Stimulated activated CD4-positive, alpha-beta T cell treated with anti-CD3 and anti-CD28 coated beads, Interleukin-2, amount 100 ng/mL, for 4 hours (primary cell): ENCODE results near the gene ARFGEF2.
A peak's percentile ranks its signal among the peaks of the same experiment; 100 is the strongest.
"Not testable (repeated sequence)": the region's sequence is repeated elsewhere in the genome, so short reads cannot be mapped to it uniquely, and the experiment has no call there.

Experiments used
- DNase-seq: peaks from one replicate; pipeline ENCODE4 v3.0.0-alpha.2; 2020; ENCODE audit warnings: low read depth

ARFGEF2 gene

GRCh38 chr20:48921168-48921882 lies at the start of gene ARFGEF2:
TSS of gene ARFGEF2 (plus strand) at chr20:48921711. CDS start at chr20:48921890, 179 bp downstream.
- DNase-seq: peak; percentile 91

- no peak for DNase-seq
Observed at GRCh38 chr20:48875233-48875913, 46.1 kb upstream of the ARFGEF2 start.

GRCh38 chr20:48875914-48876240 lies 45.6 kb upstream of the ARFGEF2 start:
- DNase-seq: no peak

GRCh38 chr20:48877304-48877703 lies 44.2 kb upstream of the ARFGEF2 start:
- DNase-seq: no peak

- no peak for DNase-seq
Observed at GRCh38 chr20:48878534-48879248, 42.8 kb upstream of the ARFGEF2 start.

GRCh38 chr20:48879612-48880245 lies 41.8 kb upstream of the ARFGEF2 start:
- DNase-seq: no peak

GRCh38 chr20:48880331-48880730 lies 41.2 kb upstream of the ARFGEF2 start:
- no peak for DNase-seq

GRCh38 chr20:48880981-48881657 lies 40.4 kb upstream of the ARFGEF2 start:
- DNase-seq: no peak

- no peak for DNase-seq
Observed at GRCh38 chr20:48885237-48885636, 36.3 kb upstream of the ARFGEF2 start.

- DNase-seq: no peak
Observed at GRCh38 chr20:48886194-48886593, 35.3 kb upstream of the ARFGEF2 start.

GRCh38 chr20:48886811-48887210 lies 34.7 kb upstream of the ARFGEF2 start:
- no peak for DNase-seq

GRCh38 chr20:48888517-48888916 lies 33.0 kb upstream of the ARFGEF2 start:
- DNase-seq: not testable (repeated sequence)

GRCh38 chr20:48889140-48889790 lies 32.2 kb upstream of the ARFGEF2 start:
- no peak for DNase-seq

GRCh38 chr20:48891235-48892048 lies 30.1 kb upstream of the ARFGEF2 start:
- DNase-seq: no peak

- DNase-seq: no peak
Observed at GRCh38 chr20:48892049-48892470, 29.5 kb upstream of the ARFGEF2 start.

GRCh38 chr20:48892891-48893290 lies 28.6 kb upstream of the ARFGEF2 start:
- no peak for DNase-seq

- DNase-seq: no peak
Observed at GRCh38 chr20:48893374-48893773, 28.1 kb upstream of the ARFGEF2 start.

GRCh38 chr20:48897305-48898010 lies 24.1 kb upstream of the ARFGEF2 start:
- DNase-seq: no peak

GRCh38 chr20:48898210-48898609 lies 23.3 kb upstream of the ARFGEF2 start:
- no peak for DNase-seq
